Esophagus muscularis mucosa (tissue), 4 donors: Measurements from ENCODE around the gene RBL2. TPM values are rescaled to one million over a fixed set of nuclear protein-coding genes. Genes with fewer than 3 reads are reported as not detected.
"Not testable (repeated sequence)": the region's sequence is repeated elsewhere in the genome, so short reads cannot be mapped to it uniquely, and the experiment has no call there.

Experiments used
- DNase-seq: peaks from one replicate; pipeline ENCODE4 v3.0.0-alpha.2; 2017; ENCODE audit errors: extremely low spot score
- H3K27ac ChIP-seq, 4 donors: fragments of 200-600 bp; sonication (generic); replicated peaks in 1 of 4; 1 replicate in 3 of 4; 2 replicates in 1 of 4; pipeline ENCODE4 v1.5.1; 2016 to 2019; ENCODE audit warnings: mild to moderate bottlenecking in 1 of 4
- H3K27me3 ChIP-seq, 4 donors: fragments of 200-600 bp; sonication (generic); one replicate each; pipeline versions ENCODE4 v1.5.1 to v1.6.0; 2016 to 2019
- H3K36me3 ChIP-seq, 4 donors: fragments of 200-600 bp; sonication (generic); one replicate each; pipeline ENCODE4 v1.5.1; 2016 to 2019
- H3K4me1 ChIP-seq, 4 donors: fragments of 200-600 bp; sonication (generic); one replicate each; pipeline ENCODE4 v1.5.1; 2016 to 2019
- H3K4me3 ChIP-seq, 4 donors: fragments of 200-600 bp; sonication (generic); 1 replicate in 2 of 4; 2 replicates in 2 of 4; pipeline ENCODE4 v1.5.1; 2016 to 2019; ENCODE audit warnings: mild to moderate bottlenecking in 4 of 4, moderate library complexity in 1 of 4
- H3K9me3 ChIP-seq, 4 donors: fragments of 200-600 bp; sonication (generic); 1 replicate in 3 of 4; 2 replicates in 1 of 4; pipeline ENCODE4 v1.5.1; 2016 to 2019
- CTCF ChIP-seq, 3 experiments: fragments of 200-600 bp in 2 of 3; fragments of 450-650 bp in 1 of 3; sonication (generic) in 2 of 3; IDR thresholded peaks; one replicate each; pipeline ENCODE4 v1.5.1; 2017 to 2019; ENCODE audit warnings: antibody characterized with exemption in 3 of 3, mild to moderate bottlenecking in 2 of 3, moderate library complexity in 1 of 3
- EP300 ChIP-seq: sonication (generic); formaldehyde crosslinking; IDR thresholded peaks from one replicate; pipeline ENCODE4 v1.6.1; 2017; ENCODE audit warnings: antibody characterized with exemption
- POLR2A ChIP-seq: fragments of 450-650 bp; IDR thresholded peaks from one replicate; pipeline ENCODE4 v1.6.1; 2017; ENCODE audit warnings: antibody characterized with exemption, moderate library complexity, mild to moderate bottlenecking, low read depth
- POLR2AphosphoS5 ChIP-seq, 2 donors: sonication (generic); formaldehyde crosslinking; IDR thresholded peaks; one replicate each; pipeline ENCODE4 v1.6.1; 2017; ENCODE audit warnings: antibody characterized with exemption in 2 of 2
- WGBS: methylation state at CpG from one replicate; pipeline ENCODE4 v1.1.5; 2018; 5-methylcytosine and 5-hydroxymethylcytosine counted together
- intact Hi-C: fragments of 100-400 bp; cut with DNase I; formaldehyde crosslinking; loops from one replicate; pipeline ENCODE4 v1.15.1; 2023
- total RNA-seq, 4 donors: library from RNA; depleted of rRNA; stranded (reverse); fragments of >200 nt; gene quantifications; one replicate each; pipeline versions ENCODE4 v1.1.0 to v1.2.1, GENCODE V29; 2016

RBL2 gene
- total RNA-seq, 4 donors from 2014 or later = 72.8 to 90.3 (median 84.4) TPM

- no peaks in the 10 kb centered on the region for H3K4me1 ChIP-seq
- WGBS = 96% methylated on average over 18 of the region's 18 CpGs
- intact Hi-C loops = no loop called here
- TF ChIP-seq POLR2A = no peak
- no peak for TF ChIP-seq CTCF (IDR thresholded peaks at IDR 0.05)
- no peak for TF ChIP-seq POLR2AphosphoS5 (IDR thresholded peaks at IDR 0.05)
- TF ChIP-seq EP300 = no peak
- DNase-seq = no peak
- no peaks in the 10 kb centered on the region for H3K9me3 ChIP-seq
- H3K36me3 ChIP-seq = no peaks in the 10 kb centered on the region
- no peak overlapping the region for H3K27ac ChIP-seq
- peaks cover 0 to 6% (median 0%) of the 10 kb centered on the region in 4 donors for H3K27me3 ChIP-seq
- H3K4me3 ChIP-seq = no peak overlapping the region
These were observed 20.4 kb upstream of the RBL2 start for GRCh38 chr16:53413864-53414263.

- no peaks in the 10 kb centered on the region for H3K36me3 ChIP-seq
- no peak overlapping the region for H3K4me3 ChIP-seq
- 93% methylated on average over 16 of the region's 16 CpGs for WGBS
- DNase-seq = no peak
- no peaks in the 10 kb centered on the region for H3K4me1 ChIP-seq
- H3K9me3 ChIP-seq = no peaks in the 10 kb centered on the region
- TF ChIP-seq POLR2AphosphoS5 (IDR thresholded peaks at IDR 0.05) (no peak), CTCF (IDR thresholded peaks at IDR 0.05) (no peak), POLR2A (no peak), EP300 (no peak)
- peaks cover 0 to 6% (median 0%) of the 10 kb centered on the region in 4 donors for H3K27me3 ChIP-seq
- intact Hi-C loops = no loop called here
- no peak overlapping the region for H3K27ac ChIP-seq
These were observed 19.9 kb upstream of the RBL2 start for GRCh38 chr16:53414381-53414780.

GRCh38 chr16:53415504-53415903 lies 18.8 kb upstream of the RBL2 start:
- Histone ChIP-seq H3K4me3 (no peak overlapping the region), H3K9me3 (no peaks in the 10 kb centered on the region), H3K27ac (no peak overlapping the region), H3K36me3 (no peaks in the 10 kb centered on the region), H3K27me3 (peaks cover 0 to 6% (median 0%) of the 10 kb centered on the region in 4 donors), H3K4me1 (no peaks in the 10 kb centered on the region)
- DNase-seq = no peak
- TF ChIP-seq CTCF (IDR thresholded peaks at IDR 0.05) (no peak), POLR2AphosphoS5 (IDR thresholded peaks at IDR 0.05) (no peak), EP300 (no peak), POLR2A (no peak)
- WGBS = 6% methylated on average over 4 of the region's 4 CpGs
- intact Hi-C loops = no loop called here

GRCh38 chr16:53417011-53417410 lies 17.3 kb upstream of the RBL2 start:
- Histone ChIP-seq H3K4me3 (no peak overlapping the region), H3K36me3 (no peaks in the 10 kb centered on the region), H3K9me3 (no peaks in the 10 kb centered on the region), H3K27me3 (peaks cover 0 to 8% (median 0%) of the 10 kb centered on the region in 4 donors), H3K27ac (no peak overlapping the region), H3K4me1 (no peaks in the 10 kb centered on the region)
- no peak for DNase-seq
- intact Hi-C loops = no loop called here
- TF ChIP-seq POLR2A (no peak), EP300 (no peak), CTCF (IDR thresholded peaks at IDR 0.05) (no peak), POLR2AphosphoS5 (IDR thresholded peaks at IDR 0.05) (no peak)
- WGBS = 71% methylated on average over 4 of the region's 4 CpGs

GRCh38 chr16:53417976-53418375 lies 16.3 kb upstream of the RBL2 start:
- Histone ChIP-seq H3K36me3 (no peaks in the 10 kb centered on the region), H3K4me3 (no peak overlapping the region), H3K27ac (no peak overlapping the region), H3K4me1 (no peaks in the 10 kb centered on the region), H3K9me3 (no peaks in the 10 kb centered on the region), H3K27me3 (peaks cover 0 to 8% (median 0%) of the 10 kb centered on the region in 4 donors)
- intact Hi-C loops = no loop called here
- DNase-seq = no peak
- TF ChIP-seq EP300 (no peak), CTCF (IDR thresholded peaks at IDR 0.05) (no peak), POLR2AphosphoS5 (IDR thresholded peaks at IDR 0.05) (no peak), POLR2A (no peak)
- 92% methylated on average over 7 of the region's 7 CpGs for WGBS

- H3K36me3 ChIP-seq, H3K4me1 ChIP-seq, intact Hi-C loops, DNase-seq, H3K9me3 ChIP-seq, H3K27ac ChIP-seq, H3K27me3 ChIP-seq, H3K4me3 ChIP-seq: not testable (repeated sequence)
- 66% methylated on average over 2 of the region's 2 CpGs for WGBS
These were observed 14.9 kb upstream of the RBL2 start for GRCh38 chr16:53419383-53419709.
